Kidney (tissue), 14 donors: ENCODE measurements around the gene CAV1. TPM values are rescaled to one million over a fixed set of nuclear protein-coding genes. Genes with fewer than 3 reads are reported as not detected.

Source experiments
- DNase-seq, 5 donors: peaks; one replicate each; pipeline ENCODE4 v3.0.0-alpha.2; 2013 to 2020
- FAIRE-seq: peaks from 2 replicates; lab custom pipeline; 2012; peaks lifted over from hg19 to GRCh38; lab: Jason Lieb, UNC
- H3K27ac ChIP-seq, 2 donors: one replicate each; pipeline ENCODE4 v1.7.0; 2013; ENCODE audit warnings: low read depth in 2 of 2, low read length in 2 of 2, inconsistent platforms in 1 of 2
- H3K27me3 ChIP-seq: one replicate; pipeline ENCODE4 v1.7.1; 2013; ENCODE audit warnings: low read length, inconsistent platforms; ENCODE audit not compliant: control insufficient read depth, insufficient read depth
- H3K36me3 ChIP-seq, 3 donors: one replicate each; pipeline versions ENCODE4 v1.7.0 to v1.7.1; 2013; ENCODE audit warnings: low read length in 3 of 3, control low read depth in 1 of 3, inconsistent platforms in 1 of 3; ENCODE audit not compliant: insufficient read depth in 3 of 3, control insufficient read depth in 2 of 3
- H3K4me1 ChIP-seq, 3 donors: one replicate each; pipeline versions ENCODE4 v1.7.0 to v1.7.1; 2013; ENCODE audit warnings: low read length in 3 of 3, inconsistent platforms in 1 of 3, low read depth in 1 of 3; ENCODE audit not compliant: control insufficient read depth in 2 of 3, insufficient read depth in 2 of 3
- H3K4me3 ChIP-seq, 3 donors: one replicate each; pipeline versions ENCODE4 v1.7.0 to v1.8.1; 2013; ENCODE audit warnings: low read length in 3 of 3, control low read depth in 1 of 3, inconsistent platforms in 1 of 3
- H3K9ac ChIP-seq, 3 donors: one replicate each; pipeline versions ENCODE4 v1.7.0 to v1.7.1; 2013; ENCODE audit warnings: low read length in 3 of 3, control low read depth in 1 of 3, inconsistent platforms in 1 of 3
- H3K9me3 ChIP-seq, 3 donors: one replicate each; pipeline versions ENCODE4 v1.7.0 to v1.7.1; 2013; ENCODE audit warnings: low read length in 3 of 3, control low read depth in 1 of 3, inconsistent platforms in 1 of 3; ENCODE audit not compliant: control insufficient read depth in 2 of 3, insufficient read depth in 1 of 3
- intact Hi-C: fragments of 100-400 bp; cut with DNase I; formaldehyde crosslinking; loops from one replicate; pipeline ENCODE4 v1.11.1; 2022
- polyA plus RNA-seq: library from polyadenylated mRNA; stranded (reverse); fragments of 350-450 nt; fragmentation: Illumina TruSeq; extraction: RNeasy Lipid Tissue Mini Kit (QIAGEN cat#74804); gene quantifications from one replicate; pipeline ENCODE4 v1.2.3, GENCODE V29; 2014; ENCODE audit warnings: low read depth, low replicate concordance; ENCODE audit not compliant: insufficient read depth
- total RNA-seq: library from RNA; stranded (reverse); fragmentation: NEBNext Ultra II Directional; extraction: Animal tissue kit (Norgen Biotek cat#: 25700); gene quantifications from one replicate; pipeline ENCODE4 v1.2.1, GENCODE V29; 2021
- TF ChIP-seq, protein P1 (sequence below): IDR thresholded peaks from 3 replicates; pipeline ENCODE4 v1.5.1; 2012; ENCODE audit warnings: mild to moderate bottlenecking, moderate library complexity, borderline replicate concordance; ENCODE audit not compliant: insufficient read depth; ENCODE audit errors: extremely low read depth
- donor health status: control.
- donor health status: control.
- donor health status: control.
- donor health status: control.
- donor health status: control.
- donor health status: DM: yes; HTN: yes; CAD: no.
- donor health status: Normal renal cell carcinoma (clear cell type).

CAV1 gene
- total and polyA plus RNA-seq, 2 donors from 2014 or later: 15.7 to 67.2 TPM

DNA sequence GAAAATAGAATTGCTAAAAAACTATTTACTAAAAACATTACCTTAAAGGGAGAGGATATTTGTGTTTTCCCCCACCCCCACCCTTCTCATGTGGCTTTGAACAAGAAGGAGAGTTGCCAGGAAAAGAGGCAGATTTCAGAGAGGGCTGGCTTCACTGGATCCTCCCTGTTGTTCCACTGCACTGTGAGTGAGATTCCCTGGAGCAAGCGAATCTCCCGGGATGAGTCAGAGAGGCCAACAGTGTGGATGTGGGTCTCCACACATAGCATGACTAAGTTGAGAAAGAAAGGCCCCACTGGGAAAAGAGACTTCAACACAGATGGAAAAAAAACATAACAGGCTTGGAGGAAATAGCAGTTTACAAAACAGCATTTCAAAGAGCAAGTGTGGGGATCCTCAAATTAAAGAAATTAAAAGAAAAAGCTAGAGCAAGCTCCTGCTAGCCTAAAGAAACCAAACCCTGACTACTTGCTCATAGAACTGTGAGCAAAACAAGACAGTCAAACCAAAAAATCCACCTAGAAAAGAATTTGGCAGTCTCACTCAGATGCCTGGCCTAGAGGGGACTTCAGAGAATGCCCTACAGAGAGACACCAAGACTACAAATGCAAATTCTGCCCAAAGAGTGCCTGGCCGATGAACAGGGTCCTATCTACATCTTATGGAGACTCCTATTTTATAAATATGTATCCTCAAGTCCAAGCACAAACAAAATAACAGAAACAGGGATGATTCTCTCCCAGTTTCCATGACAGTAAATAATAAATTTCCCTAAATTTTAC is 3.4 kb downstream of the CAV1 start:
- Histone ChIP-seq H3K4me3 (no peak overlapping the region), H3K9me3 (no peaks in the 10 kb centered on the region), H3K27ac (no peak overlapping the region), H3K9ac (no peak overlapping the region), H3K27me3 (peaks cover 19% of the 10 kb centered on the region), H3K36me3 (no peaks in the 10 kb centered on the region), H3K4me1 (peaks cover 0 to 8% (median 0%) of the 10 kb centered on the region in 3 donors)
- intact Hi-C loops: no loop called here
- DNase-seq: no peak
- TF ChIP-seq, protein P1, sequence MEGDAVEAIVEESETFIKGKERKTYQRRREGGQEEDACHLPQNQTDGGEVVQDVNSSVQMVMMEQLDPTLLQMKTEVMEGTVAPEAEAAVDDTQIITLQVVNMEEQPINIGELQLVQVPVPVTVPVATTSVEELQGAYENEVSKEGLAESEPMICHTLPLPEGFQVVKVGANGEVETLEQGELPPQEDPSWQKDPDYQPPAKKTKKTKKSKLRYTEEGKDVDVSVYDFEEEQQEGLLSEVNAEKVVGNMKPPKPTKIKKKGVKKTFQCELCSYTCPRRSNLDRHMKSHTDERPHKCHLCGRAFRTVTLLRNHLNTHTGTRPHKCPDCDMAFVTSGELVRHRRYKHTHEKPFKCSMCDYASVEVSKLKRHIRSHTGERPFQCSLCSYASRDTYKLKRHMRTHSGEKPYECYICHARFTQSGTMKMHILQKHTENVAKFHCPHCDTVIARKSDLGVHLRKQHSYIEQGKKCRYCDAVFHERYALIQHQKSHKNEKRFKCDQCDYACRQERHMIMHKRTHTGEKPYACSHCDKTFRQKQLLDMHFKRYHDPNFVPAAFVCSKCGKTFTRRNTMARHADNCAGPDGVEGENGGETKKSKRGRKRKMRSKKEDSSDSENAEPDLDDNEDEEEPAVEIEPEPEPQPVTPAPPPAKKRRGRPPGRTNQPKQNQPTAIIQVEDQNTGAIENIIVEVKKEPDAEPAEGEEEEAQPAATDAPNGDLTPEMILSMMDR: no peak
- no peak for FAIRE-seq

DNA sequence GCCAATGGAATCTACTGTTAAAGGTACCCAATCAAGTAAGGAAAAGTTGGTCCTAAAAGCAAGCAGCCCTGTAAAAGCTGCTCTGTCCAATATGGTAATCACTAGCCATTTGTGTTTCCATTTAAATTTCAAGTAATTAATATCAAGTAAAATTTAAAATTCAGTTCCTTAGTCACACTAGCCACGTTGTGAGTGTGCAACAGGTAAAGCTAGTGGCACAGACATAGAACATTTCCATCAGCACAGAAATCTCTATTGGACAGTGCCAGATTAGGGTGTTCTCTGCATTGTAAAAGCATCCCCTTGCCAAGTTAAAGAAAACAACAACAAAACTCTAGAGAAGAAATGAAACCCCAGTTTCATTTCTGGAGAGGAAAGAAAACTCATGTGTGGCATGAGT is 4.4 kb downstream of the CAV1 start:
- H3K36me3 ChIP-seq: no peaks in the 10 kb centered on the region
- H3K27me3 ChIP-seq: peaks cover 12% of the 10 kb centered on the region
- TF ChIP-seq, protein P1: no peak
- no peak for DNase-seq
- no peak overlapping the region for H3K4me3 ChIP-seq
- no peaks in the 10 kb centered on the region for H3K9me3 ChIP-seq
- no peak for FAIRE-seq
- no peak overlapping the region for H3K27ac ChIP-seq
- peaks cover 0 to 8% (median 0%) of the 10 kb centered on the region in 3 donors for H3K4me1 ChIP-seq
- H3K9ac ChIP-seq: no peak overlapping the region
- intact Hi-C loops: no loop called here

DNA sequence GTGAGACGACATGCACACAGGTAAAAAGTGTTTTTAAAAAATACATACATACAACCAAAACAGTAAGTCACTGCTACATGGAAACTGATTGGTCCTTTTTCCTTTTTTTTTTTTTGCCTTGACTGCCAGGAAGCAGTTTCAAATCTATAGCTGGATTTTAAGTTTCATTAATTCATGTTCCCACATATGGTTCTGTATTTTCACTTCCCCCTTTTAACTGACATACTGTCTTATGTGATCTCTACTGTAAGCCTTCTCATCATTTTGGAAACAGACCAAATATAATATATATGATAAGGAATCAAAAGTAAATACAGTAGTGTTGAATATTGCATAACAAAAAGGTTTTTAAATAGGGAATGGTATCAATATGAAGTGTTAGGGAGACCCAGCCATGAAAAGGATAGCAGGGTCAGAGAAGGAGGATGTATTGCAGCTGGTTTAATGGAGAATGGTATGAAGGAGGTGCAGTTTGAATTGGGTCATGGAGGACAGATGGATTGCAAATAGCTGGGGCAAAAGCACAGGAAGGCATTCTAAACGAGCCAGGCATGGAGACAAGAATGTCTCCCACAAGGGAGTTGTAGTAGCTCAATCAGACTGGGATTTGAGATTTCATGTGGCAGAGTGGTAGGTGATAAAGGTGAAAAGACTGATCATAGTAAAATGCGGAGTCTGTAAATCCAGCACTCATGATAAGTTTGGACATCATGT is 5.4 kb downstream of the CAV1 start:
- FAIRE-seq: no peak
- Histone ChIP-seq H3K27ac (no peak overlapping the region), H3K9ac (no peak overlapping the region), H3K4me1 (peaks cover 0 to 5% (median 0%) of the 10 kb centered on the region in 3 donors), H3K4me3 (no peak overlapping the region), H3K36me3 (no peaks in the 10 kb centered on the region), H3K27me3 (peaks cover 12% of the 10 kb centered on the region), H3K9me3 (no peaks in the 10 kb centered on the region)
- intact Hi-C loops: no loop called here
- TF ChIP-seq, protein P1: no peak
- no peak for DNase-seq
